Measurements from ENCODE around the gene ADGRG3. TPM values are rescaled to one million over a fixed set of nuclear protein-coding genes. Genes with fewer than 3 reads are reported as not detected.
A peak's percentile ranks its signal among the peaks of the same experiment; 100 is the strongest.

Gene ADGRG3
- total and polyA plus RNA-seq, 2 of the 13 experiments (the other 11 are each of a cell fraction or from before 2014, with no cell fraction given), result 2.7 to 11.8 TPM

- Histone ChIP-seq H3K4me1 (ENCODE audit: insufficient read depth, low read length) (peaks cover 83% of the 10 kb centered on the region), H3K4me3 (replicated peaks in 1 of 3; ENCODE audit: insufficient read depth in 1 of 3, low read depth in 2 of 3, low read length in 3 of 3) (peak overlapping the region in 1 of 3 experiments; percentile 37; a peak in 1 of 6 replicates), H3K27ac (ENCODE audit: extremely low read length, insufficient read depth, low read length) (no peak overlapping the region)
- TF ChIP-seq ZMYM3 (CRISPR knock-in tag; IDR thresholded peaks at IDR 0.05) (peak; percentile 89), PRPF4 (IDR thresholded peaks at IDR 0.05; ENCODE audit: low read depth, low read length, poor library complexity, severe bottlenecking) (no peak), ATF4 (CRISPR knock-in tag; IDR thresholded peaks at IDR 0.05) (peak in 1 of 2 experiments; percentile 52; a peak in 1 of 4 replicates), MAFK (conservative IDR thresholded peaks at IDR 0.05 in 1 of 2, IDR thresholded peaks at IDR 0.05 in 1 of 2; ENCODE audit: low read length in 2 of 2) (no peak), MYC (CRISPR knock-in tag; IDR thresholded peaks at IDR 0.05; ENCODE audit: borderline replicate concordance) (0 out of 2 replicates have a peak, but pooled peaks have one; percentile 18), KLF11 (CRISPR knock-in tag; IDR thresholded peaks at IDR 0.05) (no peak), RNF2 (conservative IDR thresholded peaks at IDR 0.05; ENCODE audit: low read depth) (no peak), CTCF (CRISPR knock-in tag; IDR thresholded peaks at IDR 0.05) (no peak), ZNF768 (CRISPR knock-in tag; IDR thresholded peaks at IDR 0.05) (peak; percentile 100), CEBPB (IDR thresholded peaks at IDR 0.05; ENCODE audit: borderline replicate concordance, low read depth, low read length) (peak; percentile 67; the same call in 1 of the 2 replicates), NCOR1 (IDR thresholded peaks at IDR 0.05; ENCODE audit: borderline replicate concordance, low read length) (no peak), CREB3 (CRISPR knock-in tag; IDR thresholded peaks at IDR 0.05) (no peak), KDM1A (CRISPR knock-in tag; IDR thresholded peaks at IDR 0.05) (0 out of 2 replicates have a peak, but pooled peaks have one; percentile 74), CREB1 (IDR thresholded peaks at IDR 0.05) (no peak), CREB1 (CRISPR knock-in tag; IDR thresholded peaks at IDR 0.05) (no peak), ZNF770 (CRISPR knock-in tag; IDR thresholded peaks at IDR 0.05) (peak; percentile 88), ETS1 (CRISPR knock-in tag; IDR thresholded peaks at IDR 0.05) (no peak)
These were observed 46.4 kb upstream of the ADGRG3 start for GRCh38 chr16:57621521-57622271.

More at GRCh38 chr16:57621521-57622271, 46.4 kb upstream of the ADGRG3 start:
- intact Hi-C loops (cut with micrococcal nuclease; ENCODE audit: unreplicated experiment) (no loop called here), in situ Hi-C loops (cut with HindIII; ENCODE audit: extremely low pct_ligation_motif_present, low pct_unique_long_range_greater_than_20kb) (no loop called here)
- Histone ChIP-seq H2AFZ (ENCODE audit: low read length) (no peak overlapping the region), H3K9ac (ENCODE audit: insufficient read depth, low read depth, low read length) (no peak overlapping the region), H3K36me3 (replicated peaks in 1 of 2; ENCODE audit: control insufficient read depth in 1 of 2, insufficient read depth in 2 of 2, low read length in 2 of 2) (no peaks in the 10 kb centered on the region), H3K27me3 (ENCODE audit: control insufficient read depth in 1 of 2, insufficient read depth in 2 of 2, low read length in 2 of 2) (no peaks in the 10 kb centered on the region; a peak in 1 of 5 replicates), H3K4me2 (ENCODE audit: low read depth, low read length) (peak overlapping the region; percentile 65), H3K9me3 (ENCODE audit: low read length) (no peaks in the 10 kb centered on the region), H3K79me2 (ENCODE audit: insufficient read depth, low read length) (no peaks in the 10 kb centered on the region), H4K20me1 (ENCODE audit: insufficient read depth, low read length) (no peaks in the 10 kb centered on the region)
- ChIA-PET POLR2A (interaction anchor here (0.7 to 8.7 kb wide), 5 partner anchors 12 to 137 kb away, joined by 3 to 127 read pairs (median 3); no protein-coding TSS in a partner anchor), CTCF (ENCODE audit: low intra/inter-chr PET ratio, low total read pairs) (no interaction called here)
- BruUV-seq (replicated peaks), result no TSS peak
- no peak for FAIRE-seq
- ATAC-seq, result no peak
- 61% methylated on average over 10 of the region's 10 CpGs for WGBS (ENCODE audit: low lambda C conversion rate)
- no peak for DNase-seq (ENCODE audit: low spot score)

Data from HepG2 (cell line).